Right lobe of liver (tissue), 4 donors: Measurements from ENCODE around the gene KIAA0586.

Experiments
- CTCF ChIP-seq, 4 donors: fragments of 200-600 bp in 3 of 4; fragments of 450-650 bp in 1 of 4; IDR thresholded peaks; one replicate each; pipeline versions ENCODE4 v1.5.1 to v1.8.0; 2016 to 2022; ENCODE audit warnings: antibody characterized with exemption in 4 of 4, mild to moderate bottlenecking in 2 of 4
- POLR2A ChIP-seq: fragments of 450-650 bp; IDR thresholded peaks from one replicate; pipeline ENCODE4 v1.6.1; 2017; ENCODE audit warnings: antibody characterized with exemption, mild to moderate bottlenecking
- donor health status: DM: no; HTN: no; CAD: no.
- donor health status: DM: no; HTN: no; CAD: no.
- donor health status: DM: no; HTN: yes; CAD: no.

- TF ChIP-seq POLR2A (no peak), CTCF (IDR thresholded peaks at IDR 0.05) (no peak)
Measured at GRCh38 chr14:58469309-58469708, 41.8 kb downstream of the KIAA0586 start.
